Upper lobe of left lung (tissue), 4 donors: ENCODE data around the gene VWA7.

Experiments
- CTCF ChIP-seq, 6 experiments: fragments of 450-650 bp in 4 of 6; fragments of 200-600 bp in 2 of 6; sonication (generic) in 2 of 6; IDR thresholded peaks; one replicate each; pipeline ENCODE4 v1.5.1; 2016 to 2019; ENCODE audit warnings: antibody characterized with exemption in 6 of 6
- EP300 ChIP-seq, 4 donors: sonication (generic); formaldehyde crosslinking; IDR thresholded peaks; one replicate each; pipeline ENCODE4 v1.5.1; 2017; ENCODE audit warnings: antibody characterized with exemption in 4 of 4, control low read depth in 2 of 4
- POLR2AphosphoS5 ChIP-seq, 2 donors: sonication (generic); formaldehyde crosslinking; IDR thresholded peaks; one replicate each; pipeline ENCODE4 v1.5.1; 2017; ENCODE audit warnings: antibody characterized with exemption in 2 of 2

- TF ChIP-seq CTCF (IDR thresholded peaks at IDR 0.05), result no peak
- TF ChIP-seq EP300 (IDR thresholded peaks at IDR 0.05), result no peak
- TF ChIP-seq POLR2AphosphoS5 (IDR thresholded peaks at IDR 0.05), result no peak
These were observed 53.0 kb downstream of the VWA7 start for GRCh38 chr6:31723980-31724691.
